ENCODE data around the gene CSF1R. TPM values are rescaled to one million over a fixed set of nuclear protein-coding genes. Genes with fewer than 3 reads are reported as not detected.

Gene CSF1R
- total and polyA plus RNA-seq, 2 of the 4 experiments (the other 2 are of a cell fraction): 0.14 to 0.36 TPM

- Histone ChIP-seq H4K91ac (ENCODE audit: insufficient read depth, low read depth, low read length) (no peak overlapping the region), H3K23ac (ENCODE audit: low read depth, low read length) (no peak overlapping the region), H4K5ac (ENCODE audit: low read depth, low read length) (no peak overlapping the region), H2BK20ac (ENCODE audit: low read depth, low read length) (no peak overlapping the region), H4K8ac (ENCODE audit: low read depth in 2 of 2, low read length in 2 of 2) (no peak overlapping the region), H2BK5ac (ENCODE audit: low read depth, low read length, poor library complexity, severe bottlenecking) (no peak overlapping the region), H3K4me3 (ENCODE audit: insufficient read depth, low read depth, low read length) (no peak overlapping the region), H2AK5ac (ENCODE audit: low read depth, low read length) (no peak overlapping the region), H3K27ac (ENCODE audit: insufficient read depth, low read length) (no peak overlapping the region), H2BK120ac (ENCODE audit: low read depth, low read length) (no peak overlapping the region), H2BK15ac (ENCODE audit: low read depth, low read length) (no peak overlapping the region), H3K14ac (replicated peaks; ENCODE audit: low read depth, low read length) (no peak overlapping the region), H3K4ac (ENCODE audit: low read depth, low read length) (no peak overlapping the region; the same call in 1 of the 2 replicates), H3K4me2 (ENCODE audit: low read depth, low read length) (no peak overlapping the region), H3K27me3 (ENCODE audit: control insufficient read depth, insufficient read depth, low read length) (no peaks in the 10 kb centered on the region), H3K79me1 (ENCODE audit: low read depth in 1 of 2, low read length in 2 of 2) (no peaks in the 10 kb centered on the region), H3K9me3 (ENCODE audit: control insufficient read depth, insufficient read depth, low read length) (no peaks in the 10 kb centered on the region), H3K9me1 (ENCODE audit: insufficient read depth, low read length) (peaks cover 16% of the 10 kb centered on the region), H2AFZ (replicated peaks; ENCODE audit: low read length, poor library complexity) (no peak overlapping the region), H2AK9ac (replicated peaks; ENCODE audit: low read depth, low read length, poor library complexity) (no peak overlapping the region), H3K18ac (ENCODE audit: low read depth, low read length) (no peak overlapping the region), H3K36me3 (ENCODE audit: control insufficient read depth, insufficient read depth, low read length) (no peaks in the 10 kb centered on the region), H3K4me1 (ENCODE audit: control insufficient read depth, insufficient read depth, low read length) (peaks cover 14% of the 10 kb centered on the region), H4K20me1 (ENCODE audit: insufficient read depth, low read length) (no peaks in the 10 kb centered on the region), H3K9ac (ENCODE audit: low read depth, low read length) (no peak overlapping the region), H3K56ac (ENCODE audit: extremely low read depth, insufficient read depth, low read length) (no peak overlapping the region)
- DNase-seq (no peak), ATAC-seq (ENCODE audit: low read depth) (no peak)
- TF ChIP-seq MAFK (IDR thresholded peaks at IDR 0.05; ENCODE audit: low read depth, low read length) (no peak), POLR2A (IDR thresholded peaks at IDR 0.05; ENCODE audit: low read depth, low read length) (no peak), RFX5 (IDR thresholded peaks at IDR 0.05; ENCODE audit: low read depth, low read length) (no peak), RAD21 (IDR thresholded peaks at IDR 0.05; ENCODE audit: low read length) (no peak), USF2 (IDR thresholded peaks at IDR 0.05; ENCODE audit: low read depth, low read length) (no peak), RCOR1 (IDR thresholded peaks at IDR 0.05; ENCODE audit: insufficient replicate concordance, low read length) (no peak), SMC3 (IDR thresholded peaks at IDR 0.05; ENCODE audit: low read depth, low read length) (no peak), CEBPB (IDR thresholded peaks at IDR 0.05; ENCODE audit: low read depth, low read length) (no peak), CTCF (conservative IDR thresholded peaks at IDR 0.05; ENCODE audit: low read depth, low read length) (no peak), CHD1 (IDR thresholded peaks at IDR 0.05; ENCODE audit: low read depth, low read length) (no peak), NFE2L2 (IDR thresholded peaks at IDR 0.05; ENCODE audit: low read depth, low read length) (no peak), MXI1 (IDR thresholded peaks at IDR 0.05; ENCODE audit: borderline replicate concordance, low read depth, low read length) (no peak), BHLHE40 (IDR thresholded peaks at IDR 0.05; ENCODE audit: low read depth, low read length) (no peak), FOS (IDR thresholded peaks at IDR 0.05; ENCODE audit: low read depth, low read length) (no peak), ELK1 (IDR thresholded peaks at IDR 0.05; ENCODE audit: borderline replicate concordance, low read depth, low read length) (no peak), MAZ (IDR thresholded peaks at IDR 0.05; ENCODE audit: borderline replicate concordance, low read depth, low read length) (no peak)
- intact Hi-C loops (cut with micrococcal nuclease): no loop called here
- POLR2A ChIA-PET (ENCODE audit: unreplicated experiment): no interaction called here
- dilution Hi-C loops (cut with HindIII; ENCODE audit: low sequenced_read_pairs, unreplicated experiment): no loop called here
- in situ Hi-C loops (cut with MboI; ENCODE audit: low sequenced_read_pairs): no loop called here
- no CpG with 5 or more reads among the region's 7 CpGs for WGBS, 2 experiments (ENCODE audit: extremely low coverage in 2 of 2, insufficient read length in 1 of 2)
- CTCF ChIA-PET: no interaction called here
- no TSS peak for BruUV-seq (replicated peaks)
Observed at GRCh38 chr5:150105928-150106615, 19.7 kb upstream of the CSF1R start.
